Neutrophil (primary cell): ENCODE data around the gene KPNB1.

Experiments used
- H3K27ac ChIP-seq: fragments of 200-600 bp; sonication (generic); 2 replicates; pipeline ENCODE4 v1.5.1; 2016; ENCODE audit warnings: mild to moderate bottlenecking, moderate library complexity
- H3K27me3 ChIP-seq: fragments of 200-600 bp; sonication (generic); 2 replicates; pipeline ENCODE4 v1.6.0; 2016; ENCODE audit warnings: mild to moderate bottlenecking
- H3K36me3 ChIP-seq: fragments of 200-600 bp; sonication (generic); 2 replicates; pipeline ENCODE4 v1.5.1; 2017
- H3K4me1 ChIP-seq, 2 experiments: fragments of 200-600 bp in 1 of 2; sonication (generic) in 1 of 2; 1 replicate in 1 of 2; 2 replicates in 1 of 2; pipeline versions ENCODE4 v1.5.1 to v1.6.1; 2013 to 2016; ENCODE audit warnings: low read depth in 1 of 2, low read length in 1 of 2, mild to moderate bottlenecking in 1 of 2, moderate library complexity in 1 of 2; ENCODE audit not compliant: control insufficient read depth in 1 of 2, insufficient read depth in 1 of 2
- H3K4me3 ChIP-seq, 2 experiments: fragments of 200-600 bp in 1 of 2; sonication (generic) in 1 of 2; 1 replicate in 1 of 2; 2 replicates in 1 of 2; pipeline ENCODE4 v1.5.1; 2013 to 2016; ENCODE audit warnings: low read depth in 1 of 2, low read length in 1 of 2, mild to moderate bottlenecking in 1 of 2, moderate library complexity in 1 of 2
- H3K9me3 ChIP-seq: fragments of 200-600 bp; sonication (generic); 2 replicates; pipeline ENCODE4 v1.5.1; 2016
- TF ChIP-seq, protein P1 (sequence below): fragments of 200-600 bp; sonication (generic); IDR thresholded peaks from 2 replicates; pipeline ENCODE4 v1.5.1; 2016; ENCODE audit warnings: antibody characterized with exemption

KPNB1 gene

DNA sequence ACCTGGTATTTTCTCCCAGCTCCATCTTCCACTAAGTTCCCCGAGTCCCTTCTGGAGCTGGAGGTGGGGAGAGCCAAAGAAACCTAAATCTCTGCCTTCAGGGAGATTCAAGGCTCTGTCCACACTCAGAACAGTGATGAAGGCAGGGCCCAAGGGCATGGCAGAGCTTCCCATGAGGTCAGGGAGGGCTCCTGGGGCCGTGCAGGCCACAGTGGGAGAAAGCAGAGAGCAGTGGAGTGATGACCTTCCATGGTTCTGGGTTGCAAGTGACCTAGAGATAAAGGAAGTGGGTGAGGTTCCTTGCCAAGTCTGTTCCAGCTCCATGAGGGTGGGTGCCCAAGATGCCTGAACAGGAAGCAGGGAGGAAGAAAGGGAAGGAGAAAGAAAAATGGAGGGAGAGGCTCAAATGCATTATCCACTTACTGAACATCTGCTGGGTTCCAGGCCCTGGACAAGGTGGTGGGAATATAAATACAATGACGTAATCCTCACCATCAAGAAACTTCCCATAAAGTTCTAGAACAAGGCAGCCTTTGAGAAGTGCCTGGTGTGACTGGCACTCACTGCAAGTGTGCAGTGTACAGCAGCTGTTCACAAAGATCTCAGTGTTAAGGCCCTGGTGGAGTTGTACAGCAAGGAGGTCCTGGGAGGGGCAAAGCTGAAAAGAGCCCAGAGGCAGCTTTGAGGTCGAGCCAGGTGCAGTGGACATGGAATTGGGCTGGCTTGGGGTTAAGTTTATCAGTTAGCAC lies 57.5 kb downstream of the KPNB1 start:
- Histone ChIP-seq H3K4me3 (no peak overlapping the region), H3K36me3 (peaks cover 33% of the 10 kb centered on the region), H3K27ac (peak overlapping the region; percentile 33), H3K4me1 (peaks cover 31 to 49% of the 10 kb centered on the region in 2 experiments), H3K27me3 (peaks cover 14% of the 10 kb centered on the region), H3K9me3 (no peaks in the 10 kb centered on the region)
- TF ChIP-seq, protein P1, sequence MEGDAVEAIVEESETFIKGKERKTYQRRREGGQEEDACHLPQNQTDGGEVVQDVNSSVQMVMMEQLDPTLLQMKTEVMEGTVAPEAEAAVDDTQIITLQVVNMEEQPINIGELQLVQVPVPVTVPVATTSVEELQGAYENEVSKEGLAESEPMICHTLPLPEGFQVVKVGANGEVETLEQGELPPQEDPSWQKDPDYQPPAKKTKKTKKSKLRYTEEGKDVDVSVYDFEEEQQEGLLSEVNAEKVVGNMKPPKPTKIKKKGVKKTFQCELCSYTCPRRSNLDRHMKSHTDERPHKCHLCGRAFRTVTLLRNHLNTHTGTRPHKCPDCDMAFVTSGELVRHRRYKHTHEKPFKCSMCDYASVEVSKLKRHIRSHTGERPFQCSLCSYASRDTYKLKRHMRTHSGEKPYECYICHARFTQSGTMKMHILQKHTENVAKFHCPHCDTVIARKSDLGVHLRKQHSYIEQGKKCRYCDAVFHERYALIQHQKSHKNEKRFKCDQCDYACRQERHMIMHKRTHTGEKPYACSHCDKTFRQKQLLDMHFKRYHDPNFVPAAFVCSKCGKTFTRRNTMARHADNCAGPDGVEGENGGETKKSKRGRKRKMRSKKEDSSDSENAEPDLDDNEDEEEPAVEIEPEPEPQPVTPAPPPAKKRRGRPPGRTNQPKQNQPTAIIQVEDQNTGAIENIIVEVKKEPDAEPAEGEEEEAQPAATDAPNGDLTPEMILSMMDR: no peak

DNA sequence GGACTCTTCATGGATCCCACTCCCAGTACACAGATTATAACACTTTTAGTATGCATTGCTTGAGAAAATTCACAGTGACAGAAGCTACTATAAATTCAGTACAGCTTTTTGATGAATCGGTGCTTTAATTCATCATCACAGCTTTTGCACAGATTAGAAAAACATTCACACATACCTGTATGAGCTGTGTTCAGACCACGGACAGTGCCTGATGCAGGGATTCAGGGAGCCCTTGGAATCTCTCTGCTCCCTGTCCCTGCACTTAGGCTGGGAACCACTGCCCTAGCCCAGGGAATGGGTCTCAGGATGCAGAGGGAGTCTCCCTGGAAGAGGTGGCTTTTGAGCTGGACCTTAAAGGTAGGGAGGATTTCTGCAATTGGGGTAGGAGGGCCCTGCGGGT lies 58.2 kb downstream of the KPNB1 start:
- Histone ChIP-seq H3K4me3 (no peak overlapping the region), H3K9me3 (no peaks in the 10 kb centered on the region), H3K36me3 (peaks cover 33% of the 10 kb centered on the region), H3K4me1 (peaks cover 27 to 45% of the 10 kb centered on the region in 2 experiments), H3K27me3 (peaks cover 20% of the 10 kb centered on the region), H3K27ac (no peak overlapping the region)
- TF ChIP-seq, protein P1: no peak

DNA sequence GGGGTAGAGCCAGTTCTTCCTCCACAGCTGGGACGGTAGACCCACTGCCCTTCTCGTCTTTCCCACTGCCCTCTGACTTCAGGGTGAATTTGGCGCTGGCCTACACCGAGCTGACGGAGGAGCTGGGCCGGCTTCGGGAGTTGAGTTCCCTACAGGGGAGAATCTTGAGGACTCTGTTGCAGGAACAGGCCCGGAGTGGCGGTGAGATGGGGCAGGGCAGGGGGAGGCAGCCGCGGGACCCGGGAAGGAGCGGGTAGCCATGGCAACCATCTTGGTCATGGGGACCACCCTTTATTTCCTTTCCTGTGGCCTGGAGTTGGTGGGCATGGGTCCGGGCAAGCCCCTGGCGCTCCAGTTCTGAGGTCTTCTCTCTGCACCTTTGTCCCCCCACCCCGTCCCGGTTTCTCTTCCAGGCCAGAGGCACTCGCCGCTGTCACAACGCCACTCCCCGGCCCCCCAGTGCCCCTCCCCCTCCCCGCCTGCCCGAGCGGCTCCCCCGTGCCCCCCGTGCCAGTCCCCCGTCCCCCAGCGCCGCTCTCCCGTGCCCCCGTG lies 58.7 kb downstream of the KPNB1 start:
- H3K4me3 ChIP-seq: no peak overlapping the region
- H3K36me3 ChIP-seq: peaks cover 33% of the 10 kb centered on the region
- peaks cover 25% of the 10 kb centered on the region for H3K27me3 ChIP-seq
- no peaks in the 10 kb centered on the region for H3K9me3 ChIP-seq
- TF ChIP-seq, protein P1: no peak
- peaks cover 22 to 40% of the 10 kb centered on the region in 2 experiments for H3K4me1 ChIP-seq
- no peak overlapping the region for H3K27ac ChIP-seq

DNA sequence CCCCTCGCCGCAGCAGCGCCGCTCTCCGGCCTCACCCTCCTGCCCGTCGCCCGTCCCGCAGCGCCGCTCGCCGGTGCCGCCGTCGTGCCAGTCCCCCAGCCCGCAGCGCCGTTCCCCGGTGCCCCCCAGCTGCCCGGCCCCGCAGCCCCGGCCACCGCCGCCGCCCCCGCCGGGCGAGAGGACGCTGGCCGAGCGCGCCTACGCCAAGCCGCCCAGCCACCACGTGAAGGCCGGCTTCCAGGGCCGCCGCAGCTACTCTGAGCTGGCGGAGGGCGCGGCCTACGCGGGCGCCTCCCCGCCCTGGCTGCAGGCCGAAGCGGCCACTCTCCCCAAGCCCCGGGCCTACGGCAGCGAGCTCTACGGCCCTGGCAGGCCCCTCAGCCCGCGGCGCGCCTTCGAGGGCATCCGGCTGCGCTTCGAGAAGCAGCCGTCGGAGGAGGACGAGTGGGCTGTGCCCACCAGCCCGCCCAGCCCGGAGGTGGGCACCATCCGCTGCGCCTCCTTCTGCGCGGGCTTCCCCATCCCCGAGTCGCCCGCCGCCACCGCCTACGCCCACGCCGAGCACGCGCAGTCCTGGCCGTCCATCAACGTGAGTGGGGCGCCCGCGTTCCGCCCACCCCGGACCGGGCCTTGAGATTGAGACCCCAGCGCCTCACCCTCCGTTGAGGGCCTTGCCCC lies 59.3 kb downstream of the KPNB1 start:
- H3K9me3 ChIP-seq: no peaks in the 10 kb centered on the region
- TF ChIP-seq, protein P1: no peak
- no peak overlapping the region for H3K4me3 ChIP-seq
- peaks cover 16 to 33% of the 10 kb centered on the region in 2 experiments for H3K4me1 ChIP-seq
- peaks cover 33% of the 10 kb centered on the region for H3K36me3 ChIP-seq
- H3K27ac ChIP-seq: no peak overlapping the region
- H3K27me3 ChIP-seq: peaks cover 31% of the 10 kb centered on the region

DNA sequence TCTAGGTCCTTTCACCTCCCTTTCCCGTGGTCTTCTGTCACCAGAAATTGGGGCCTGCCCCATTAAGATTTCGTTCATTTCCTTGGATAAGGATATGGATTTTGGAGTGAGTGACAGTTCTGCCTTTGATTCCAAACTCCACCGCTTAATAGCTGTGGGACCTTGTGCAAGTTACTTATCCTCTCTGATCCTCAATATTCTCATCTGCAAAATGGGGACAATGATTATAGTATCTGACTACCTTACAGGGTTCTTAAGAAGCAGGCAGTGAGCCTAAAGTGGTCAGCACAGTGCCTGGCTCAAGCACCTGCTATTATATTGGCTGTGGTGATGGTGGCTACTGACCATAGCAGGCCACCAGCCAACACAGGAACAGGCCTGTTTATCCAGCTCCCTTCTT lies 59.9 kb downstream of the KPNB1 start:
- H3K36me3 ChIP-seq: peaks cover 33% of the 10 kb centered on the region
- H3K4me3 ChIP-seq: no peak overlapping the region
- H3K27me3 ChIP-seq: peaks cover 37% of the 10 kb centered on the region
- no peaks in the 10 kb centered on the region for H3K9me3 ChIP-seq
- peaks cover 10 to 27% of the 10 kb centered on the region in 2 experiments for H3K4me1 ChIP-seq
- H3K27ac ChIP-seq: no peak overlapping the region
- TF ChIP-seq, protein P1: no peak
